PFSK-1 (cell line): ENCODE data around the gene SAP25.

Source experiments
- FOXP2 ChIP-seq: optimal IDR thresholded peaks from 2 replicates; pipeline ENCODE3; 2011; ENCODE audit warnings: borderline replicate concordance, control low read depth, inconsistent platforms; ENCODE audit not compliant: insufficient read depth; ENCODE audit errors: extremely low read length, extremely low read depth
- POLR2AphosphoS5 ChIP-seq: IDR thresholded peaks from 2 replicates; pipeline ENCODE4 v1.6.1; 2012; ENCODE audit warnings: low read depth, mild to moderate bottlenecking, control low read depth, low read length, moderate library complexity
- TAF1 ChIP-seq: IDR thresholded peaks from 2 replicates; pipeline ENCODE4 v1.6.1; 2012; ENCODE audit warnings: low read length, control low read depth, borderline replicate concordance; ENCODE audit not compliant: insufficient read depth
- TF ChIP-seq, protein P1 (sequence below), 2 experiments: IDR thresholded peaks; 2 replicates each; pipeline versions ENCODE4 v1.6.1 to v1.8.0; 2011 to 2012; ENCODE audit warnings: low read depth in 2 of 2, low read length in 2 of 2, control low read depth in 1 of 2, inconsistent platforms in 1 of 2, mild to moderate bottlenecking in 1 of 2, moderate library complexity in 1 of 2; ENCODE audit not compliant: insufficient read depth in 1 of 2

DNA sequence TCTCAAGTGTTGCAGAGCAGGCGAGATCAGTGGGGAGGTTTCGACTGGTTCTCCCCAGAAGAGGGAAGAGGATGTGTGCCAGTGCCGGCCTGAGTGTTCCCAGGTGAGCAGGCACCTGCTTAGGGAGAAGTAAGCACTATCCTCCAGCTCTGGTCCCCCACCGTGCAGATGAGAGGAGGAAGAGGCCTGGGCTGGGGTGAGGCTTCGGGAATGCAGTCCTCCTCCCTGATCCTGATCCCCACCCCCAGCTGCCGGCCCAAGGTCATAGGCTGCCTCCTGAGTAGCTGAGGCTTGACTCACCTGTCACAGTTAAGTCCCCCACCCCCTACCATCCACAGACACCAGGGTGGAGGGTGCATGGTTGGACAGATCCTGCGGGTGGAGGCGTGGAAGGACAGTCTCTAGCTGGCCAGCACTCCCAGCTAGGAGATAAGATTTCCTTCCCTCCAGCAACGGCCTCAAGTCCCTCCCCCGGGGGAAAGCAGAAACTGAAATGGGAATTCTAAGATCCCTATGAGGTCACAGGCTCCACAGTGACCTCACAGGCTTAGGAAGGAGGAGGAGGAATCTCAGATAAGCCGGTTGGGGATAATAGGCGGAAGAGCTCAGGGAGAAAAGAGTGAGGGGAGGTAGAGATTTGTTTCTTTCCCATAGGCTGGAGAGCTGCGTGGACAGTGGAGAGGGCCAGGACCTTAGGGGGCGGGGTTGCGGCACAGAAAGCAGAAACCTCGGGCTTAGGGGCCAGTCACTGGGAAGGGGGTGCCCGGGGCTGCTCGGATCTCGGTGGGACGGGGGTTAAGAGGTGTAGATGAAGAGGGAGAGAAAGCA, 11.2 kb upstream of the SAP25 start:
- TF ChIP-seq POLR2AphosphoS5, result no peak
- TF ChIP-seq, protein P1, sequence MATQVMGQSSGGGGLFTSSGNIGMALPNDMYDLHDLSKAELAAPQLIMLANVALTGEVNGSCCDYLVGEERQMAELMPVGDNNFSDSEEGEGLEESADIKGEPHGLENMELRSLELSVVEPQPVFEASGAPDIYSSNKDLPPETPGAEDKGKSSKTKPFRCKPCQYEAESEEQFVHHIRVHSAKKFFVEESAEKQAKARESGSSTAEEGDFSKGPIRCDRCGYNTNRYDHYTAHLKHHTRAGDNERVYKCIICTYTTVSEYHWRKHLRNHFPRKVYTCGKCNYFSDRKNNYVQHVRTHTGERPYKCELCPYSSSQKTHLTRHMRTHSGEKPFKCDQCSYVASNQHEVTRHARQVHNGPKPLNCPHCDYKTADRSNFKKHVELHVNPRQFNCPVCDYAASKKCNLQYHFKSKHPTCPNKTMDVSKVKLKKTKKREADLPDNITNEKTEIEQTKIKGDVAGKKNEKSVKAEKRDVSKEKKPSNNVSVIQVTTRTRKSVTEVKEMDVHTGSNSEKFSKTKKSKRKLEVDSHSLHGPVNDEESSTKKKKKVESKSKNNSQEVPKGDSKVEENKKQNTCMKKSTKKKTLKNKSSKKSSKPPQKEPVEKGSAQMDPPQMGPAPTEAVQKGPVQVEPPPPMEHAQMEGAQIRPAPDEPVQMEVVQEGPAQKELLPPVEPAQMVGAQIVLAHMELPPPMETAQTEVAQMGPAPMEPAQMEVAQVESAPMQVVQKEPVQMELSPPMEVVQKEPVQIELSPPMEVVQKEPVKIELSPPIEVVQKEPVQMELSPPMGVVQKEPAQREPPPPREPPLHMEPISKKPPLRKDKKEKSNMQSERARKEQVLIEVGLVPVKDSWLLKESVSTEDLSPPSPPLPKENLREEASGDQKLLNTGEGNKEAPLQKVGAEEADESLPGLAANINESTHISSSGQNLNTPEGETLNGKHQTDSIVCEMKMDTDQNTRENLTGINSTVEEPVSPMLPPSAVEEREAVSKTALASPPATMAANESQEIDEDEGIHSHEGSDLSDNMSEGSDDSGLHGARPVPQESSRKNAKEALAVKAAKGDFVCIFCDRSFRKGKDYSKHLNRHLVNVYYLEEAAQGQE (IDR thresholded peaks at IDR 0.05; ENCODE audit: insufficient read depth in 1 of 2, low read depth in 2 of 2, low read length in 2 of 2), result 0 out of 4 replicates have a peak, but pooled peaks of 1 of the 2 experiments have one; percentile 21
- no peak for TF ChIP-seq TAF1
- TF ChIP-seq FOXP2, result no peak
